IPS-15b (cell line): Measurements from ENCODE around the gene RGPD3.

ENCODE experiments used
- H3K27me3 ChIP-seq: one replicate; pipeline ENCODE4 v1.6.1; 2013; ENCODE audit warnings: low read length; ENCODE audit not compliant: control insufficient read depth, insufficient read depth
- H3K36me3 ChIP-seq: one replicate; pipeline ENCODE4 v1.6.1; 2013; ENCODE audit warnings: low read length; ENCODE audit not compliant: control insufficient read depth, insufficient read depth
- H3K4me1 ChIP-seq: one replicate; pipeline ENCODE4 v1.6.1; 2013; ENCODE audit warnings: mild to moderate bottlenecking, low read length; ENCODE audit not compliant: control insufficient read depth, insufficient read depth
- H3K4me3 ChIP-seq: one replicate; pipeline ENCODE4 v1.5.1; 2013; ENCODE audit warnings: low read depth, low read length
- H3K9ac ChIP-seq: one replicate; pipeline ENCODE4 v1.6.1; 2013; ENCODE audit warnings: low read depth, mild to moderate bottlenecking, low read length
- H3K9me3 ChIP-seq: one replicate; pipeline ENCODE4 v1.6.1; 2013; ENCODE audit warnings: mild to moderate bottlenecking, low read length; ENCODE audit not compliant: control insufficient read depth, insufficient read depth

Gene RGPD3

DNA sequence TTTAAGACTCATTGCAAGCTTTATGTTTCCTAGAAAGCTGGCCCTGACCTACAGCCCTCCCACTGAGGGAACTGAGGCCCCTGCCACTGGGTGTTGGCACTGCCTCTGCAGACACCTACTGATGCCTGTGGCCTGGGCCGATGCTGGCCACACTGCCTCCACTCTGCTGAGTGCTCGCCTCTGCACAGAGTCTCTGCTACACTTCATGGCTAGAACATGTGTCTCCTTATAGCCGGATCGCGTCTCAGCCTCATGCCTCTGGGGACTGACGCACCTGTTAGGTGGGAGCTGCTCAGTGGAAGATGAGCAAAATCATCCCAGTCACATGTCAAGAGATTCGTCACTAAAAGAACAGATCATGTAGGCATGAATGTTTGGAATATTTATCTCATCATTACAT is 108.7 kb downstream of the RGPD3 start:
- H3K27me3 ChIP-seq: no peaks in the 10 kb centered on the region
- peaks cover 2% of the 10 kb centered on the region for H3K4me1 ChIP-seq
- H3K9ac ChIP-seq: no peak overlapping the region
- no peak overlapping the region for H3K4me3 ChIP-seq
- H3K9me3 ChIP-seq: no peaks in the 10 kb centered on the region
- H3K36me3 ChIP-seq: no peaks in the 10 kb centered on the region

DNA sequence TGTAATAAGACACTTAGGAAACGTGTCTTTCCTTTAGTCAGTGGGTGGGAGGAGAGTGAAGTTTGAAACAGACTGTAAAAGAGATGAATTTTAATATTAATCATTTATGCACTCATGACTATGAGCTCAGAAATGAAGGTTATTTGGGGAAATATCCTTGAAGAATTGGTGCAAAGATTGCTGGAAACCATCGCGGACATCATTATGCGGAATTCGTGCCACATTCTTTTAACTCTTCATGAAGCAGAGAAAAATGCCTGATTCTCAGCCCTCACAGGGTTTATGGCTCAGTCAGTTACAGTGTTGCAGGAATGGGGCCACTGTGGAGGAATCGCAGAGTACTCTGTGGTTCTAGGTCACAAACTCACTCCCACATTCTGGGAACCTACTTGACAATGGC is 109.7 kb downstream of the RGPD3 start:
- Histone ChIP-seq H3K9me3 (no peaks in the 10 kb centered on the region), H3K27me3 (no peaks in the 10 kb centered on the region), H3K4me3 (no peak overlapping the region), H3K4me1 (peaks cover 2% of the 10 kb centered on the region), H3K36me3 (no peaks in the 10 kb centered on the region), H3K9ac (no peak overlapping the region)

DNA sequence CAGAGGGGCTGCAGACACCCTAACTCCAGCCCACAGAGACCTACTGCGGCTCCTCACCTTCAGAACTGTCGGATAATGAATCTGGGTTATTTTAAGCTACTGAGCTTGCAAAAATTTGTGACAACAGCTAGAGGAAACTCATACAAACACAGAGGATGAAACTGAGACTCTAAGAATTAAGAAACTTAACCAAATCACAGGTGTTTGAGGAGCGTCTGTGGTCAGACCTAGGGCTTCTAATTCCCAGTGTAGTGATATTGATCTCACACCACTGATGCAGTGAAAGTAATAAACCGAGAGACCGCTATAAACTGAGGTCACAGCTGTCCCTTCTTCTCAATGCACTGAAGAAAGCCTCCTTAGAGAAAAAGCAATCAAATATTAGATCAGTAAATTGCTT is 110.1 kb downstream of the RGPD3 start:
- Histone ChIP-seq H3K4me3 (no peak overlapping the region), H3K4me1 (peaks cover 2% of the 10 kb centered on the region), H3K9me3 (no peaks in the 10 kb centered on the region), H3K9ac (no peak overlapping the region), H3K27me3 (no peaks in the 10 kb centered on the region), H3K36me3 (no peaks in the 10 kb centered on the region)

DNA sequence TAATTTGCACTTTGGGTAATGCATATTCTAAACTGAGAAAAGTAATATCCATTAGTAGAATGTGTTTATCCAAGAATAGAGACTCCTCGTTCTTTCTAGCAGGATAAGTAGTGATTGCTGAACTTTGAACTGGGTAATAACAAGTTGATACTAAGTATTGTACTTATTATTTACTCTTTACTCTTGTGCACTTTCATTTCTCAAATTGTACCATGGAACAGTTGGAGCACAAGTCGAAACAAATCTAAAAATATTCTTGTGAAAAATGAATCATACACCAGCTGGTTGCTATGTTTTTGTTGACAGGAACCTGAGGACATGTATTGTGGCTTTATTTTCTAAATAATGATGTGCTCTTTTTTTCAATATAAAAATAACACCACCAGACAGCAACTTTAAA is 111.9 kb downstream of the RGPD3 start:
- H3K4me1 ChIP-seq: no peaks in the 10 kb centered on the region
- H3K4me3 ChIP-seq: no peak overlapping the region
- no peaks in the 10 kb centered on the region for H3K36me3 ChIP-seq
- no peak overlapping the region for H3K9ac ChIP-seq
- H3K27me3 ChIP-seq: no peaks in the 10 kb centered on the region
- H3K9me3 ChIP-seq: no peaks in the 10 kb centered on the region

DNA sequence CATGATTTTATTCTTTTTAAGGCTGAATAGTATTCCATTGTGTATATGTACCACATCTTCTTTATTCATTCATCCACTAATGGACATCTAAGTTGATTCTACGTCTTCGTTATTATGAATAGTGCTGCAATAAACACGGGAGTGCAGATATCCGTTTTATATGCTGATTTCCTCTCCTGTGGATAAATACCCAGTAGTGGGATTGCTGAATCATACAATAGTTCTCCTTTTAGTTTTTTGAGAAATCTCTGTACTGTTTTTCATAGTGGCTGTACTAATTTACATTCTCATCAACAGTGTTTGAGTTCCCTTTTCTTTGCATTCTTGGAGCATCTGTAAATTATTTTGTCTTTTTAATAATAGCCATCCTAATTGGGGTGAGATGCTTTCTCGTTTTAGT is 114.5 kb downstream of the RGPD3 start:
- no peaks in the 10 kb centered on the region for H3K27me3 ChIP-seq
- no peak overlapping the region for H3K4me3 ChIP-seq
- no peaks in the 10 kb centered on the region for H3K36me3 ChIP-seq

DNA sequence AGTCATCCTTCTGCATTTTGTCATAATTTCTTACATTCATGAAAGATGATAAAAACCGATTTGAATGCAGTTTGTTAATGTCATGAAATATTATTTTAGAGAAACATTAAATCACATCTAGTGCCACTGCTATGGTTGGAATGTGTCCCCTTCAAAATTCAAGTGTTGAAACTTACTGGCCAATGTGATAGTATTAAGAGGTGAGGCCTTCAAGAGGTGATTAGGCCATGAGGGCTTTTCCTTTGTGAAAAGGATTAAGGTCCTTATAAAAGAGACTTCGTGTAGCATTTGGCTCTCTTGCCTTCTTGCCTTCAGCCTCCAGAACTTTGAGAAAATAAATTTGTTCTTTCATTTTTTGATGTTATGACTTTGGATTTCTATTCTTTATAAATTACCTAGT is 117.2 kb downstream of the RGPD3 start:
- Histone ChIP-seq H3K36me3 (no peaks in the 10 kb centered on the region), H3K4me3 (no peak overlapping the region), H3K9ac (no peak overlapping the region), H3K9me3 (no peaks in the 10 kb centered on the region), H3K27me3 (no peaks in the 10 kb centered on the region), H3K4me1 (no peaks in the 10 kb centered on the region)

More for the DNA sequence above, 114.5 kb downstream of the RGPD3 start:
- H3K4me1 ChIP-seq: no peaks in the 10 kb centered on the region
- H3K9me3 ChIP-seq: no peaks in the 10 kb centered on the region
- no peak overlapping the region for H3K9ac ChIP-seq

DNA sequence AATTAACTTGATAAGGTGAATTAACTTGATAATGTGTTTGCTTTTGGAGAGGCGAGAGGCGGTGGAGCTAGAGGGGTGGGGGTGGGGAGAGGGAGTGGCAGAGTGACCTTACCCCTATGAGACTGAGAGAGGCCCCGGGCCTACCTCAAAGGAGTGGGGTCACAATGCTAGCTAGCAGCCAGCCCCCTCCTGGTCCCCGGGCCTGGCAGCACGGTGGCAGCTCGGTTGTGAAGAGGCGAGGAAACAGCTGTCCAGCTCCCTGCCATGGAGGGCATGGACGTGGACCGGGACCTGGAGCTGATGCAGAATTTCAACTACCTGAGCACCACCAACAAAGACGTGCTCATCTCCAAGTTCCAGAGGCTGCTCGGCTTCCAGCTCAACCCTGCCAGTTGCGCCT is 123.9 kb downstream of the RGPD3 start:
- Histone ChIP-seq H3K4me1 (no peaks in the 10 kb centered on the region), H3K4me3 (no peak overlapping the region), H3K9ac (no peak overlapping the region), H3K27me3 (no peaks in the 10 kb centered on the region), H3K9me3 (no peaks in the 10 kb centered on the region), H3K36me3 (no peaks in the 10 kb centered on the region)

DNA sequence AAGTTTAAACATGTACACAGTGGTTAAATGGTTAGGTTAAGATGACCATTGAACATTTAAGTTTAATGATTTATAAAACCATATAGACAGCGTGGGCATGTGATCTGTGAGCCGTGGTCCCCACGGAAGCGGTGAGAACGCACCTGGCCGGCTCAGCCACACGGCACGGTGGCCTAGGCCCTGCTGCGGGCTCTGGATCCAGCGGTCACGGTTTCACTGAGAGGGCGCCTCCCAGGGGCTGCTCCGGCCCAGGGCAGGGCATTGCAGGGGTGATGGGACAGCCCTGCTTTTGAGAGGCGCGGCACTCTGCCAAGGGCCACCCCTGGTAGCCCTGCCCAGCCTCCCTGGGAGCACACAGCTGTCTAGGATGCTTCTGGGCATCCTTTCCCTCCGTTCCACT is 124.9 kb downstream of the RGPD3 start:
- no peak overlapping the region for H3K9ac ChIP-seq
- H3K36me3 ChIP-seq: no peaks in the 10 kb centered on the region
- H3K9me3 ChIP-seq: no peaks in the 10 kb centered on the region
- H3K4me1 ChIP-seq: no peaks in the 10 kb centered on the region
- no peaks in the 10 kb centered on the region for H3K27me3 ChIP-seq
- H3K4me3 ChIP-seq: no peak overlapping the region

DNA sequence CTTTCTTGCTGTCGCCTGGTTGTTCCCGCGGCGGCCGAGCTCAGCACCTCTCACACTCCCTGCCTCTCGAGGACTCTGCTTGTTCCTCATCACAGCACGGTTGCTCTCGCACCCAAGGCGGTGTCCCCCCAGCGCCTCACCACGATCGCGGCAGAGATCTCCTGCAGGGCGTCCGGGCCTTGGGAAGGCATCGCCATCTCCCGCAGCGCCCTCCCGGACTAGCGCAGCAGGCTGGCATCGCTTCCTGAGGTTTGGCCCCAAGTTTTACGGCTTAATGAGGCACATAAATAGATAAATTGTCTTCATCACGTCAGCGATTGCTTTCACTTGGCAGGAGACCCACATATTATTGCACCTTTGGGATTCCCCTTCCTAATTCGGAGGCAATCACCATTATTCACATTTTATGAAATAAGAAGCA is 125.4 kb downstream of the RGPD3 start:
- no peaks in the 10 kb centered on the region for H3K27me3 ChIP-seq

DNA sequence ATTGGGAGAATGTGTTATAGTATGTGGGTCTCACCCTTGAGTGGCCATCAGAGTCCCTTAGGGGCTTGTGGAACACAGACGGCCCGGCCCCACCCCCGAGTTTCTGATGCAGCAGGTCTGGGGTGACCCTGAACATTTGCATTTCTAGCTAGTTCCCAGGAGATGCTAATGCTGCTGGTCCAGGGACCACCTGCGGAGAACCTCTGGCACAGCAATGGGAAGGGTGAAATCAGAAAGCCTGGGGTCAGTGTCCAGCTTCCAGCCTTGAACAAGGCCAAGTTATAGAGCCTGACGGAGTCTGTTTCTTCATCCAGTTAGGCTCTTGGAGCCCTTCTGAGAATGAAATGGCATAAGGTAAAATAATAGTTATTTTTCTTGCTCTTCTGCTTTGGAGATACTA is 126.5 kb downstream of the RGPD3 start:
- no peaks in the 10 kb centered on the region for H3K4me1 ChIP-seq
- H3K4me3 ChIP-seq: no peak overlapping the region
- no peaks in the 10 kb centered on the region for H3K36me3 ChIP-seq
- H3K27me3 ChIP-seq: no peaks in the 10 kb centered on the region
- no peaks in the 10 kb centered on the region for H3K9me3 ChIP-seq
- no peak overlapping the region for H3K9ac ChIP-seq

More for the DNA sequence above, 125.4 kb downstream of the RGPD3 start:
- H3K36me3 ChIP-seq: no peaks in the 10 kb centered on the region
- no peaks in the 10 kb centered on the region for H3K4me1 ChIP-seq
- no peak overlapping the region for H3K4me3 ChIP-seq
- no peak overlapping the region for H3K9ac ChIP-seq
- no peaks in the 10 kb centered on the region for H3K9me3 ChIP-seq
